ENCODE results near the gene UBE2J1.
"Not testable (repeated sequence)": the region's sequence is repeated elsewhere in the genome, so short reads cannot be mapped to it uniquely, and the experiment has no call there.

Gene UBE2J1

GRCh38 chr6:89311853-89312531 is 40.5 kb downstream of the UBE2J1 start:
- H3K4me3 ChIP-seq (ENCODE audit: low read depth, low read length), result no peak overlapping the region
- TF ChIP-seq CTCF (IDR thresholded peaks at IDR 0.05; ENCODE audit: borderline replicate concordance, insufficient read depth, low read depth, low read length), result no peak

- H3K4me3 ChIP-seq (ENCODE audit: low read depth, low read length), result no peak overlapping the region
- no peak for TF ChIP-seq CTCF (IDR thresholded peaks at IDR 0.05; ENCODE audit: borderline replicate concordance, insufficient read depth, low read depth, low read length)
Observed at GRCh38 chr6:89311530-89311852, 41.0 kb downstream of the UBE2J1 start.

- no peak overlapping the region for H3K4me3 ChIP-seq (ENCODE audit: low read depth, low read length)
- no peak for TF ChIP-seq CTCF (IDR thresholded peaks at IDR 0.05; ENCODE audit: borderline replicate concordance, insufficient read depth, low read depth, low read length)
Observed at GRCh38 chr6:89310929-89311328, 41.6 kb downstream of the UBE2J1 start.

GRCh38 chr6:89308525-89309395 is 43.8 kb downstream of the UBE2J1 start:
- no peak for TF ChIP-seq CTCF (IDR thresholded peaks at IDR 0.05; ENCODE audit: borderline replicate concordance, insufficient read depth, low read depth, low read length)
- H3K4me3 ChIP-seq (ENCODE audit: low read depth, low read length), result no peak overlapping the region

GRCh38 chr6:89304517-89304916 is 48.0 kb downstream of the UBE2J1 start:
- not testable (repeated sequence) for H3K4me3 ChIP-seq (ENCODE audit: low read depth, low read length)

- TF ChIP-seq CTCF (IDR thresholded peaks at IDR 0.05; ENCODE audit: borderline replicate concordance, insufficient read depth, low read depth, low read length), result no peak
- H3K4me3 ChIP-seq (ENCODE audit: low read depth, low read length), result no peak overlapping the region
Observed at GRCh38 chr6:89302936-89303335, 49.6 kb downstream of the UBE2J1 start.

- no peak overlapping the region for H3K4me3 ChIP-seq (ENCODE audit: low read depth, low read length)
- no peak for TF ChIP-seq CTCF (IDR thresholded peaks at IDR 0.05; ENCODE audit: borderline replicate concordance, insufficient read depth, low read depth, low read length)
Observed at GRCh38 chr6:89302195-89302770, 50.2 kb downstream of the UBE2J1 start.

Measured in GM12875 (cell line).